Mammary epithelial cell (primary cell): Measurements from ENCODE around the gene ENAM.
"Not testable (repeated sequence)": the region's sequence is repeated elsewhere in the genome, so short reads cannot be mapped to it uniquely, and the experiment has no call there.

Experiments used
- EZH2 ChIP-seq: IDR thresholded peaks from 2 replicates; pipeline ENCODE4 v1.6.1; 2012; ENCODE audit warnings: low read length, inconsistent platforms, borderline replicate concordance
- TF ChIP-seq, protein P1 (sequence below), 2 donors: IDR thresholded peaks in 1 of 2; conservative IDR thresholded peaks in 1 of 2; 2 replicates each; pipeline ENCODE4 v1.5.1; 2011 to 2012; ENCODE audit warnings: inconsistent platforms in 2 of 2, low read length in 2 of 2, mild to moderate bottlenecking in 2 of 2, control low read depth in 1 of 2, low read depth in 1 of 2; ENCODE audit not compliant: insufficient read depth in 1 of 2; ENCODE audit errors: extremely low read depth in 1 of 2

DNA sequence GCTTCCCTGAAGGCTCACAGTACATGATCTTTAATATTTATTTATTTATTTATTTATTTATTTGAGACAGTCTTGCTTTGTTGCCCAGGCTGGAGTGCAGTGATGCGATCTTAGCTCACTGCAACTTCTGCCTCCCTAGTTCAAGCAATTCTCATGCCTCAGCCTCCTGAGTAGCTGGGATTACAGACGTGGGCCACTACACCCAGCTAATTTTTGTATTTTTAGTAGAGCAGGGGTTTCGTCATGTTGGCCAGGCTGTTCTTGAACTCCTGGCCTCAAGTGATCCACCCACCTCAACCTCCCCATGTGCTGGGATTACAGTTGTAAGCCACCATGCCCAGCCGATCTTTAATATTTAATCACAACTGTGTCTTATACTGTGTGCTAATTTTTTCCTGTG lies 22.2 kb downstream of the ENAM start:
- TF ChIP-seq, protein P1, sequence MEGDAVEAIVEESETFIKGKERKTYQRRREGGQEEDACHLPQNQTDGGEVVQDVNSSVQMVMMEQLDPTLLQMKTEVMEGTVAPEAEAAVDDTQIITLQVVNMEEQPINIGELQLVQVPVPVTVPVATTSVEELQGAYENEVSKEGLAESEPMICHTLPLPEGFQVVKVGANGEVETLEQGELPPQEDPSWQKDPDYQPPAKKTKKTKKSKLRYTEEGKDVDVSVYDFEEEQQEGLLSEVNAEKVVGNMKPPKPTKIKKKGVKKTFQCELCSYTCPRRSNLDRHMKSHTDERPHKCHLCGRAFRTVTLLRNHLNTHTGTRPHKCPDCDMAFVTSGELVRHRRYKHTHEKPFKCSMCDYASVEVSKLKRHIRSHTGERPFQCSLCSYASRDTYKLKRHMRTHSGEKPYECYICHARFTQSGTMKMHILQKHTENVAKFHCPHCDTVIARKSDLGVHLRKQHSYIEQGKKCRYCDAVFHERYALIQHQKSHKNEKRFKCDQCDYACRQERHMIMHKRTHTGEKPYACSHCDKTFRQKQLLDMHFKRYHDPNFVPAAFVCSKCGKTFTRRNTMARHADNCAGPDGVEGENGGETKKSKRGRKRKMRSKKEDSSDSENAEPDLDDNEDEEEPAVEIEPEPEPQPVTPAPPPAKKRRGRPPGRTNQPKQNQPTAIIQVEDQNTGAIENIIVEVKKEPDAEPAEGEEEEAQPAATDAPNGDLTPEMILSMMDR (conservative IDR thresholded peaks at IDR 0.05 in 1 of 2, IDR thresholded peaks at IDR 0.05 in 1 of 2; ENCODE audit: extremely low read depth in 1 of 2, insufficient read depth in 1 of 2, low read depth in 1 of 2, low read length in 2 of 2): not testable (repeated sequence)
- TF ChIP-seq EZH2: not testable (repeated sequence)
